NCI-H1048 (cell line): Measurements from ENCODE around the gene HMGB2.
A peak's percentile ranks its signal among the peaks of the same experiment; 100 is the strongest.

Experiments used
- DNase-seq: peaks from one replicate; lab custom pipeline; 2025; lab: John Stamatoyannopoulos, UW

The HMGB2 gene

GRCh38 chr4:173334085-173334890, at the start of gene HMGB2:
HMGB2 (minus strand) TSS chr4:173334358; CDS start chr4:173333649, 709 bp downstream.
- DNase-seq = peak; percentile 98

- DNase-seq = no peak
Measured at GRCh38 chr4:173382349-173382748, 48.2 kb upstream of the HMGB2 start.

GRCh38 chr4:173381610-173382009, 47.5 kb upstream of the HMGB2 start:
- no peak for DNase-seq

- no peak for DNase-seq
Measured at GRCh38 chr4:173380987-173381386, 46.8 kb upstream of the HMGB2 start.

GRCh38 chr4:173379929-173380328, 45.8 kb upstream of the HMGB2 start:
- DNase-seq = no peak

GRCh38 chr4:173374588-173374987, 40.4 kb upstream of the HMGB2 start:
- DNase-seq = no peak

GRCh38 chr4:173371292-173372192, 37.4 kb upstream of the HMGB2 start:
- peak; percentile 39 for DNase-seq

- peak; percentile 93 for DNase-seq
Measured at GRCh38 chr4:173370477-173371291, 36.5 kb upstream of the HMGB2 start, which contains the start of gene SAP30. SAP30 (plus strand) TSS chr4:173370954; CDS start chr4:173371183, 229 bp downstream.

GRCh38 chr4:173370130-173370476, 35.9 kb upstream of the HMGB2 start:
- no peak for DNase-seq

GRCh38 chr4:173367946-173368345, 33.8 kb upstream of the HMGB2 start:
- DNase-seq = no peak

- DNase-seq = no peak
Measured at GRCh38 chr4:173367285-173367684, 33.1 kb upstream of the HMGB2 start.

GRCh38 chr4:173365359-173365996, 31.3 kb upstream of the HMGB2 start:
- no peak for DNase-seq

GRCh38 chr4:173362666-173363065, 28.5 kb upstream of the HMGB2 start:
- DNase-seq = no peak

- no peak for DNase-seq
Measured at GRCh38 chr4:173360587-173361221, 26.5 kb upstream of the HMGB2 start.

GRCh38 chr4:173357939-173358338, 23.8 kb upstream of the HMGB2 start:
- DNase-seq = no peak

- DNase-seq = no peak
Measured at GRCh38 chr4:173347467-173347866, 13.3 kb upstream of the HMGB2 start.

- DNase-seq = no peak
Measured at GRCh38 chr4:173346074-173346473, 11.9 kb upstream of the HMGB2 start.

- DNase-seq = no peak
Measured at GRCh38 chr4:173345648-173346047, 11.5 kb upstream of the HMGB2 start.

- DNase-seq = no peak
Measured at GRCh38 chr4:173343832-173344397, 9.8 kb upstream of the HMGB2 start.

GRCh38 chr4:173337463-173337862, 3.3 kb upstream of the HMGB2 start:
- DNase-seq = no peak
